AG04449 (cell line): Measurements from ENCODE around the gene HIVEP3.
A peak's percentile ranks its signal among the peaks of the same experiment; 100 is the strongest.

Source experiments
- CTCF ChIA-PET: fragments of 350-600 bp; formaldehyde crosslinking; extraction: SDS; loops from one replicate; lab custom pipeline; 2021; ENCODE audit warnings: antibody characterized with exemption; lab: Yijun Ruan, JAX
- POLR2A ChIA-PET: fragments of 400-600, 350-600 bp; formaldehyde crosslinking; extraction: SDS; loops from one replicate; lab custom pipeline; 2020; ENCODE audit warnings: antibody characterized with exemption, inconsistent platforms; lab: Yijun Ruan, JAX
- DNase-seq: peaks from one replicate; pipeline ENCODE4 v3.0.0-alpha.2; 2010; ENCODE audit warnings: low read depth, low spot score
- H3K4me3 ChIP-seq: 2 replicates; pipeline ENCODE4 v1.5.1; 2011; ENCODE audit warnings: low read depth, mild to moderate bottlenecking, control low read depth, low read length
- CTCF ChIP-seq: IDR thresholded peaks from one replicate; pipeline ENCODE4 v1.5.1; 2011; ENCODE audit warnings: mild to moderate bottlenecking, moderate library complexity, low read length, control low read depth, inconsistent platforms; ENCODE audit not compliant: insufficient read depth; ENCODE audit errors: missing control alignments

HIVEP3 gene

GRCh38 chr1:41507110-41507720 is 411.5 kb downstream of the HIVEP3 start:
- ChIA-PET POLR2A (no interaction called here), CTCF (interaction anchor here (1.1 to 2.9 kb wide), 4 partner anchors 9 to 15 kb away, joined by 3 to 32 read pairs (median 4); no protein-coding TSS in a partner anchor)
- TF ChIP-seq CTCF: no peak
- H3K4me3 ChIP-seq: no peak overlapping the region
- no peak for DNase-seq

GRCh38 chr1:41504114-41505035 is 414.3 kb downstream of the HIVEP3 start:
- no peak for TF ChIP-seq CTCF
- POLR2A ChIA-PET: no interaction called here
- DNase-seq: no peak
- CTCF ChIA-PET: interaction anchor here (2.2 to 3.3 kb wide), 2 partner anchors 11 to 12 kb away, joined by 14 to 26 read pairs; no protein-coding TSS in a partner anchor
- no peak overlapping the region for H3K4me3 ChIP-seq

GRCh38 chr1:41503538-41504113 is 415.1 kb downstream of the HIVEP3 start:
- POLR2A ChIA-PET: no interaction called here
- TF ChIP-seq CTCF: peak; percentile 13
- CTCF ChIA-PET: interaction anchor here (2.4 to 3.3 kb wide), 2 partner anchors 12 kb away, joined by 9 to 26 read pairs; no protein-coding TSS in a partner anchor
- H3K4me3 ChIP-seq: no peak overlapping the region
- DNase-seq: no peak

GRCh38 chr1:41502912-41503311 is 415.8 kb downstream of the HIVEP3 start:
- TF ChIP-seq CTCF: no peak
- ChIA-PET CTCF (interaction anchor here (2.4 to 3.3 kb wide), 2 partner anchors 11 to 13 kb away, joined by 9 to 26 read pairs; no protein-coding TSS in a partner anchor), POLR2A (no interaction called here)
- no peak for DNase-seq
- no peak overlapping the region for H3K4me3 ChIP-seq

GRCh38 chr1:41501581-41501980 is 417.1 kb downstream of the HIVEP3 start:
- ChIA-PET CTCF (interaction anchor here (1.1 to 3.3 kb wide), 4 partner anchors 10 to 69 kb away, joined by 3 to 26 read pairs (median 10); no protein-coding TSS in a partner anchor), POLR2A (no interaction called here)
- TF ChIP-seq CTCF: no peak
- DNase-seq: no peak
- H3K4me3 ChIP-seq: no peak overlapping the region
